Esophagus muscularis mucosa (tissue), 4 donors: Measurements from ENCODE around the gene ADAMTSL4. TPM values are rescaled to one million over a fixed set of nuclear protein-coding genes. Genes with fewer than 3 reads are reported as not detected.
"Not testable (repeated sequence)": the region's sequence is repeated elsewhere in the genome, so short reads cannot be mapped to it uniquely, and the experiment has no call there.

Source experiments
- DNase-seq: peaks from one replicate; pipeline ENCODE4 v3.0.0-alpha.2; 2017; ENCODE audit errors: extremely low spot score
- H3K27ac ChIP-seq, 4 donors: fragments of 200-600 bp; sonication (generic); replicated peaks in 1 of 4; 1 replicate in 3 of 4; 2 replicates in 1 of 4; pipeline ENCODE4 v1.5.1; 2016 to 2019; ENCODE audit warnings: mild to moderate bottlenecking in 1 of 4
- H3K27me3 ChIP-seq, 4 donors: fragments of 200-600 bp; sonication (generic); one replicate each; pipeline versions ENCODE4 v1.5.1 to v1.6.0; 2016 to 2019
- H3K36me3 ChIP-seq, 4 donors: fragments of 200-600 bp; sonication (generic); one replicate each; pipeline ENCODE4 v1.5.1; 2016 to 2019
- H3K4me1 ChIP-seq, 4 donors: fragments of 200-600 bp; sonication (generic); one replicate each; pipeline ENCODE4 v1.5.1; 2016 to 2019
- H3K4me3 ChIP-seq, 4 donors: fragments of 200-600 bp; sonication (generic); 1 replicate in 2 of 4; 2 replicates in 2 of 4; pipeline ENCODE4 v1.5.1; 2016 to 2019; ENCODE audit warnings: mild to moderate bottlenecking in 4 of 4, moderate library complexity in 1 of 4
- H3K9me3 ChIP-seq, 4 donors: fragments of 200-600 bp; sonication (generic); 1 replicate in 3 of 4; 2 replicates in 1 of 4; pipeline ENCODE4 v1.5.1; 2016 to 2019
- CTCF ChIP-seq, 3 experiments: fragments of 200-600 bp in 2 of 3; fragments of 450-650 bp in 1 of 3; sonication (generic) in 2 of 3; IDR thresholded peaks; one replicate each; pipeline ENCODE4 v1.5.1; 2017 to 2019; ENCODE audit warnings: antibody characterized with exemption in 3 of 3, mild to moderate bottlenecking in 2 of 3, moderate library complexity in 1 of 3
- EP300 ChIP-seq: sonication (generic); formaldehyde crosslinking; IDR thresholded peaks from one replicate; pipeline ENCODE4 v1.6.1; 2017; ENCODE audit warnings: antibody characterized with exemption
- POLR2A ChIP-seq: fragments of 450-650 bp; IDR thresholded peaks from one replicate; pipeline ENCODE4 v1.6.1; 2017; ENCODE audit warnings: antibody characterized with exemption, moderate library complexity, mild to moderate bottlenecking, low read depth
- POLR2AphosphoS5 ChIP-seq, 2 donors: sonication (generic); formaldehyde crosslinking; IDR thresholded peaks; one replicate each; pipeline ENCODE4 v1.6.1; 2017; ENCODE audit warnings: antibody characterized with exemption in 2 of 2
- WGBS: methylation state at CpG from one replicate; pipeline ENCODE4 v1.1.5; 2018; 5-methylcytosine and 5-hydroxymethylcytosine counted together
- intact Hi-C: fragments of 100-400 bp; cut with DNase I; formaldehyde crosslinking; loops from one replicate; pipeline ENCODE4 v1.15.1; 2023
- total RNA-seq, 4 donors: library from RNA; depleted of rRNA; stranded (reverse); fragments of >200 nt; gene quantifications; one replicate each; pipeline versions ENCODE4 v1.1.0 to v1.2.1, GENCODE V29; 2016

Gene ADAMTSL4
- total RNA-seq, 4 donors from 2014 or later, result 33.6 to 86.1 (median 48.2) TPM

- H3K9me3 ChIP-seq, result no peaks in the 10 kb centered on the region
- H3K27ac ChIP-seq, result peak overlapping the region; percentile 93 to 100 (median 98)
- H3K4me1 ChIP-seq, result peaks cover 96 to 100% (median 100%) of the 10 kb centered on the region in 4 donors
- H3K36me3 ChIP-seq, result peaks cover 13 to 44% (median 30%) of the 10 kb centered on the region in 4 donors
- DNase-seq, result no peak
- peak overlapping the region; percentile 45 to 53 (median 51) for H3K4me3 ChIP-seq
- H3K27me3 ChIP-seq, result no peaks in the 10 kb centered on the region
- TF ChIP-seq CTCF (IDR thresholded peaks at IDR 0.05) (no peak), EP300 (no peak), POLR2A (no peak), POLR2AphosphoS5 (IDR thresholded peaks at IDR 0.05) (no peak)
- intact Hi-C loops, result no loop called here
These were observed 19.4 kb downstream of the ADAMTSL4 start for GRCh38 chr1:150568594-150568966.

DNA sequence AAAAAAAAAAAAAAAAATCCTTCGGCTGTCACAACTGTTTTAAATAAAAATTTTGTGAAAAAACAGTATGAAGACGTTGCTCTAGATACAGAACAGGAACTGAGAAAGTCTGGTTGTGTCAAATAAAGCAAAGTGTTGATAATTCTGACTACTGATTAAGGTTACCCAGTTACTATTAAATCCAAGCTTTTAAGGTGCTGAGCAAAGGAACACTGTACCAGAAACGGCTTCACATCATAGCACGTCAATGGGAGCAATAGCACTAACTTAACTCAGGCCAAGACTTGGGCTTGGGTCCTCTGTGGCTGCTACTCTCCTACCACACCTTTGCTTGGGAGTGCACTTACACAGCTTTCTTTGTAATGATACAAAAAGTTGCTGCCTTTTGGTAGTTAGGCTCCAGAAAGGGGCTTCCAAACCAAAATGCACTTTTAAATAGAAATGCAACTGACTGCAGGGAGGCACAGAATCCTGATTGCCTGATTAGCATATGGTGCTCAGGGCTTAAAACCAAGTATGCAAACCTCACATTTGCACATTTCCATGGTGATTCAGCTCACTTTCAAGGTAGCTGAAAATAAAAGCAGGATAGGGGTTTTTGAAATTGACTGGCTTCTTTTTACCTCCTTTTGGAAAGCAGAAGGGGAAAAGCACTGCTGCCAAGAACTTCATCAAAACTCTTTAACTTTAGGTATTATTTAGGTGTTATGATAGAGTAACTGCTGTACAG, 23.9 kb downstream of the ADAMTSL4 start:
- Histone ChIP-seq H3K4me1 (peaks cover 66 to 80% (median 78%) of the 10 kb centered on the region in 4 donors), H3K4me3 (peak overlapping the region; percentile 64 to 100 (median 88)), H3K27me3 (no peaks in the 10 kb centered on the region), H3K36me3 (peaks cover 44 to 89% (median 68%) of the 10 kb centered on the region in 4 donors), H3K27ac (peak overlapping the region; percentile 93 to 100 (median 98)), H3K9me3 (no peaks in the 10 kb centered on the region)
- TF ChIP-seq POLR2AphosphoS5 (IDR thresholded peaks at IDR 0.05) (peak in 1 of 2 donors; percentile 45), EP300 (no peak), POLR2A (no peak), CTCF (IDR thresholded peaks at IDR 0.05) (no peak)
- no peak for DNase-seq
- 47% methylated on average over 4 of the region's 4 CpGs for WGBS
- intact Hi-C loops, result no loop called here

GRCh38 chr1:150573648-150574071, 24.5 kb downstream of the ADAMTSL4 start:
- H3K9me3 ChIP-seq, DNase-seq, intact Hi-C loops, H3K27me3 ChIP-seq: not testable (repeated sequence)
- peak overlapping the region; percentile 64 to 100 (median 88) for H3K4me3 ChIP-seq
- peaks cover 44 to 93% (median 68%) of the 10 kb centered on the region in 4 donors for H3K36me3 ChIP-seq
- peaks cover 61 to 74% (median 72%) of the 10 kb centered on the region in 4 donors for H3K4me1 ChIP-seq
- 75% methylated on average over 13 of the region's 13 CpGs for WGBS
- peak in 1 of 2 donors; percentile 45 for TF ChIP-seq POLR2AphosphoS5 (IDR thresholded peaks at IDR 0.05)
- H3K27ac ChIP-seq, result peak overlapping the region; percentile 93 to 100 (median 98)

GRCh38 chr1:150574260-150575071, 25.3 kb downstream of the ADAMTSL4 start:
- intact Hi-C loops, result loop anchor here (5.0 kb wide), 1 partner anchor 48 kb away; no protein-coding TSS in a partner anchor
- Histone ChIP-seq H3K4me3 (peak overlapping the region; percentile 64 to 100 (median 88)), H3K27me3 (no peaks in the 10 kb centered on the region), H3K4me1 (peaks cover 53 to 66% (median 64%) of the 10 kb centered on the region in 4 donors), H3K36me3 (peaks cover 44 to 94% (median 67%) of the 10 kb centered on the region in 4 donors), H3K27ac (peak overlapping the region; percentile 93 to 100 (median 98)), H3K9me3 (no peaks in the 10 kb centered on the region)
- WGBS, result 47% methylated on average over 6 of the region's 6 CpGs
- TF ChIP-seq CTCF (IDR thresholded peaks at IDR 0.05) (no peak), POLR2A (no peak), POLR2AphosphoS5 (IDR thresholded peaks at IDR 0.05) (peak in 1 of 2 donors; percentile 61)
- no peak for DNase-seq

GRCh38 chr1:150575072-150575489, 25.9 kb downstream of the ADAMTSL4 start:
- intact Hi-C loops, result loop anchor here (5.0 kb wide), 1 partner anchor 47 kb away; no protein-coding TSS in a partner anchor

More at GRCh38 chr1:150575072-150575489, 25.9 kb downstream of the ADAMTSL4 start:
- Histone ChIP-seq H3K9me3 (no peaks in the 10 kb centered on the region), H3K27ac (peak overlapping the region; percentile 93 to 100 (median 98)), H3K27me3 (no peaks in the 10 kb centered on the region), H3K4me3 (peak overlapping the region; percentile 64 to 100 (median 88)), H3K4me1 (peaks cover 48 to 63% (median 60%) of the 10 kb centered on the region in 4 donors), H3K36me3 (peaks cover 44 to 89% (median 64%) of the 10 kb centered on the region in 4 donors)
- no peak for DNase-seq
- 29% methylated on average over 4 of the region's 4 CpGs for WGBS
- TF ChIP-seq EP300 (no peak), POLR2A (no peak), POLR2AphosphoS5 (IDR thresholded peaks at IDR 0.05) (no peak)
